Suppressor macrophage (primary cell): ENCODE measurements around the gene FETUB.

ENCODE experiments used
- DNase-seq, 4 experiments: peaks; one replicate each; pipeline ENCODE4 v3.0.0-alpha.2; 2020 to 2022
- total RNA-seq, 17 experiments: gene quantifications; one replicate each; lab custom pipeline; 2026; ENCODE audit warnings: mixed read lengths in 6 of 17, inconsistent platforms in 3 of 17; lab: John Stamatoyannopoulos, UW

FETUB gene
- 0 to 1.3 (median 0) reads per million in 17 experiments for total RNA-seq

- no peak for DNase-seq
Measured at GRCh38 chr3:186639778-186640472, at the start of gene FETUB. FETUB (plus strand) TSS chr3:186640399; CDS start chr3:186640461, 62 bp downstream.

GRCh38 chr3:186590580-186591295 is 49.5 kb upstream of the FETUB start:
- no peak for DNase-seq

GRCh38 chr3:186592682-186593081 is 47.5 kb upstream of the FETUB start:
- no peak for DNase-seq

DNA sequence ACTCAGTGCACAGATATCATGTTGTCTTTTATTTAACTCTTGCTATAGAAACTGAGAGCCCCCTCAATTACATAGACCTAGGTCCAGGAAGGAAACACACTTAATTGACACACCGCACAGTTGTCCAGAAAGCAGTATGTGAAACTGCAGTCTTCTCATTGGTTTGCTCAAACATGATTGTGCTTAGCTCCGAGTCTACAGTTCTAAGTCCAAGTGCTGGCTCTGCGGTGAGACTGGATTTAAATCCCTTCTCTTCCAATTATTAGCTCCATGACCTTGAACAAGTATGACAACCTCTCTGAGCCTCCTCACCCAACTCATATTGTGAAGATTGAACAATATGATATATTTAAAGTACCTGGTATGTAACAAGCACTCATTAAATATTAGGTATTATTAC is 46.3 kb upstream of the FETUB start:
- no peak for DNase-seq

GRCh38 chr3:186594591-186595113 is 45.5 kb upstream of the FETUB start:
- DNase-seq, result no peak

- DNase-seq, result no peak
Measured at GRCh38 chr3:186596568-186597287, 43.5 kb upstream of the FETUB start.

GRCh38 chr3:186598108-186598784 is 42.0 kb upstream of the FETUB start:
- no peak for DNase-seq

DNA sequence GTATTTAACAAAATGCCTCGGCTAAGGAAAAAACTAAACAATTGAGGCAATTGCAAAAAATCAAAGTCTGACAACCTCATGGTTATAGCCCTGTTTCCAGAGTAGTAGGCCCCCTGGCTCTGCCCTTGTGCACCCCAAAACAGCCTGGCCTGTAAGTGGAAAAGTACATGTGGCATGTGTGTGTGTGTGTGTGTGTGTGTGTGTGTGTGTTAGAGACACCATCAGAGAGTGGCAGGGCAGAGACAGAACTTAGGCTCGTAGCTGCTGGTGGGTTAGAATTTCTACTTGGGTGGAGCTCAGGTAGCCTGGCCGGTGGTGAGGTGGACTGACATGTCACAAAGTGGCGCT is 41.4 kb upstream of the FETUB start:
- no peak for DNase-seq

DNA sequence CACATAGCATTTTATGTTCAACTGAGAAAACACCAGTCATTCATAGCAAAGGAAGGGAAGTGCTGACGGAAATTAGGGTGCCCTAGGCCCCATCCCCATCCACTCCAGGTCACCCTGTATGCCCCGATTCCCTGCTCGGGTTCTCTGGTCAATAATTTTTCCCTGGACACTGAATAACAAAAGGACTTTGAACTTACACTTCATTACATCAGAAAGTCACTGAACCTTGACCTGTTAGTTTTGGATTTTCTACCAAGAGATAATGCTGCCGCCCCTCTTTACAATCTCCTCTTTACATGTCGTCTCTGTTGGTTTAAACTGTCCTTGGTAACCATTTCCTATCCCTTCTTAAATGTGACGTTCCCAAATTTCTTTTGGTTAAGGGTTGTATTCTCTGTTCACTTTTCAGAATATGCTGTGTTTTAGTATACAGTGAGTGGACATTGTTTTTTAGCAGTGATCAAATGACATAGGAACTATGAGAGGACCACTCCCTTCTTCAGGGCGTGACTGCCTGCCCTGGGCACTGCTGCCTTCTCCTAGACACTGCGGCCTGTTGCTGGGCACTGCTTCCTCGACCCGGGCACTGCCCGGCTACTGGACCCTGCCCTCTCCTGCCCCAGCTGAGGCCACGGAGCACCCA is 40.9 kb upstream of the FETUB start:
- no peak for DNase-seq

DNA sequence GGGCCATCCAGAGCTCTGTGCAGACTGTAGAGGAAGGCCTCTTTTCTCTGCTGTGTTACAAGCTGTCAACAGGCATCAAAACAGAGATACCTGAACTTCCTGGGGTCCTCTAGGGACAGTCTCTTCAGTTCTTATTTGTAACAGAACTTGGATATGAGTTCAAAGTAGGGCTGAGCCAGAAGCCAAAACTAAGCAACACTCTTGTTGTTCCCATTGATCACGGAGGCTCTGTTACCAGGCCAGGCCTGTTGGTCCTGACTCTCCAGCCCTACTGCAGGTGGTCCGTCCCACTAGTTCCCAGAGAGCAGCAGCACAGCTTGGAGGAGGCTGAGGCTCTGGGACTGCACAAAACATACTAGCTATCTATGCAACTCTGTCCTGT is 40.4 kb upstream of the FETUB start:
- DNase-seq, result no peak

- DNase-seq, result no peak
Measured at GRCh38 chr3:186600896-186601295, 39.3 kb upstream of the FETUB start.

- DNase-seq, result no peak
Measured at GRCh38 chr3:186603159-186603558, 37.0 kb upstream of the FETUB start.

GRCh38 chr3:186605078-186605477 is 35.1 kb upstream of the FETUB start:
- no peak for DNase-seq

- DNase-seq, result no peak
Measured at GRCh38 chr3:186605561-186606545, 34.3 kb upstream of the FETUB start.

DNA sequence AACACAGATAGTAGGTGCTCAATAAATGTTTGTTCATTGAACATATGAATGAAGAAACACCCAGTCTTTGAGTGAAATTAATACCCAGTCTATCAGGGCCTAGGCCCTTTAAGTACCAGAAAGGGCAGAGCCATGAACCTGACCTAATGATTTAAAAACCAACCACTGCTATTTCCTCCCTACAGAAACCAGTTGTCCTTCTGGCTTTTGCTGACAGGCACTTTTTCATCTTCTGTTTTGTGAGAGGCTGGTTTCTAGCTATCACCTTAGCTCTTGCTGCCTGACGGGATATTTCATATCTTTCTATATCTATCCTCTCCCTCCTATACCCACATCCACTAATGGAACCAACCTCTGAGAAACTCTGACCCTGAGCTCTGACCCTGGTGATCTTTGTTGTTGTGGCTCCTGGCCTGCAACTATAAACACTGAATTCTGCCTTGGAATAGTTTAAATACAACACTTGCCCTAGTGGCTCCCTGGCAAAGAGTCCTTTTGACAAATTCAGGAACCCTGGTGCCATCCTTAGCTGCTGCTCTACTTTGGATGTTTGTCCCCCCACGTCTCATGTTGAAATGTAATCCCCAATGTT is 31.5 kb upstream of the FETUB start:
- DNase-seq, result no peak

- peak in 3 of 4 experiments; percentile 29 to 60 (median 46) for DNase-seq
Measured at GRCh38 chr3:186609247-186609868, 30.8 kb upstream of the FETUB start.

DNA sequence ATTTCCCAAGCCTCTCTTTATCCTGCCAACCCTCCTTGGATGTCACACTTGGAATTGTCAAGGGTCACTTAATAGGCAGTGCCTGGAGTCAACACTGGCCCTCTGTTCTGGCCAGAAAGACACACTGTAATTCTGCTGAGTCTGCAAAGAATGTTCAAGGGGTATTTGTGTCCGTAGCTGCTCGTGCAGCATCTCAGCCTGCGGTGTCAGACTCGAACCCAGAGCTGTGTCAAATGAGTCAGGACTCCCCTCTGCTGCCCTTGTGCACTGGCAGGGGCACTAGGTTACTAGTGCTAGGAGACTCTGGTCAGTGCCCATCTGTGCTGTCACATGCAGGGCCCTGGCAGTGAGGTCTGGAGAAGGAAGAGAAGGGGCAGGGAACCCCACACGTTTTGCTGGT is 28.1 kb upstream of the FETUB start:
- no peak for DNase-seq

DNA sequence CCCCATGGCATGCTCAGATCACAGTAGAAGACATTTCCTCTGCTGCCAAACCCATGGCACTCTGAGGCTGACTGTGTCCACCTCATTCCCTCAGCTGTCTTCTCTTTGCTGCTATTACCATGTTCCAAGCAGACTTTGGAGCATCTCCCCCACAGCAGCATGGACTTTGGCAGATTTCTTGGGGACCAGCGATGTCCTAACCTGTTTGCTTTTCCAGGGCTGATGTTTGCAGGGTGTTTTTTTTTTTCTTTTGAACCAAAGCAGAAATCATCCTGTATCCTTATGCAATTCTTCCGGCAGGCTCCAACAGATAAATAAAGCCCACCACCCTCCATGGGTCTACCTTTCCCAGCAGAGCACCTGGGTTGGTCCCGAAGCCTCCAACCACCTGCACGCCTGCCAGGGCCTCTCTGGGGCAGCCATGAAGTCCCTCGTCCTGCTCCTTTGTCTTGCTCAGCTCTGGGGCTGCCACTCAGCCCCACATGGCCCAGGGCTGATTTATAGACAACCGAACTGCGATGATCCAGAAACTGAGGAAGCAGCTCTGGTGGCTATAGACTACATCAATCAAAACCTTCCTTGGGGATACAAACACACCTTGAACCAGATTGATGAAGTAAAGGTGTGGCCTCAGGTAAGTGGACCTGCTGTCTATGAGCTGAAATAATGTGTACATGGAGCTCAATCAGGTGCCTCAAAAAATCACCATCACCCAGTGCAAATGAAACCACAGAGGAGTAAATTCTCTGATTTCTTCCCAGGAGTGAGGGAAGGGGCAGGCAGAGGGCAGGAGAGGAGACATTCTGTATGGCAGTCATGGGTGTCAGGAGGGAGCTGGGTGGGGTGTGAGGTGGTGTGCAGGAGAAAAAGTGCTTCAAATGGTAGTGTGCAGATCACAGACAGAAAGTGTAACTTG is 27.2 kb upstream of the FETUB start, which contains the start of gene AHSG:
Gene AHSG, plus strand, starts transcription at position 340 of the 916 bp plus-strand sequence. Its CDS starts 82 bp downstream, at position 422.
- no peak for DNase-seq
